Prostate gland (tissue), 1 donor: ENCODE results near the gene HSPG2.

ENCODE experiments used
- POLR2A ChIP-seq: fragments of 450-650 bp; IDR thresholded peaks from one replicate; pipeline ENCODE4 v1.6.1; 2016; ENCODE audit warnings: antibody characterized with exemption, mild to moderate bottlenecking
- POLR2AphosphoS5 ChIP-seq: sonication (generic); formaldehyde crosslinking; IDR thresholded peaks from one replicate; pipeline ENCODE4 v1.6.1; 2017; ENCODE audit warnings: antibody characterized with exemption

DNA sequence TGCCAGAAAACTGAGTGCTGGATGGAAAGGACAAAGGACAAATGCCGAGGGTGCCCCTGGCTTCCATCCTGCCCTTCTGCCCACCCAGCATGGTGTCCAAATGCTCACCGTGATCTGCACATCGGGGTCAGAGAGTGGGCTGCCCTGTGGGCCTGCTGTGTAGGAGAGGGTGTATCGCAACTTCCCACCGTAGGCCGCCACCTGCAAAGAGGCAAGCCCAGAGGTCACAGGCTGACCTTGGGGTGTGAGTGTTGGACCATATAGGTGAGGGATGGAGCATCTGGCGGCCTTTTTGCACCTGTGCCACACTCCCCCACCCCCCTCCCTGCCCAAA is 71.5 kb downstream of the HSPG2 start:
- no peak for TF ChIP-seq POLR2A
- TF ChIP-seq POLR2AphosphoS5: no peak
